SU-DHL-6 (cell line): ENCODE measurements around the gene DUSP12.

ENCODE experiments used
- EZH2phosphoT487 ChIP-seq: fragments of 200-600 bp; sonication (generic), shearing (Covaris generic); conservative IDR thresholded peaks from 2 replicates; pipeline ENCODE4 v1.6.1; 2018; ENCODE audit warnings: mild to moderate bottlenecking, antibody characterized with exemption, low read length, moderate library complexity, mixed read lengths
- TF ChIP-seq, protein P1 (sequence below): fragments of 200-600 bp; sonication (generic); IDR thresholded peaks from one replicate; pipeline ENCODE4 v1.5.1; 2017; ENCODE audit warnings: antibody characterized with exemption, mild to moderate bottlenecking, low read length, moderate library complexity; ENCODE audit not compliant: insufficient read depth, poor library complexity, severe bottlenecking

DNA sequence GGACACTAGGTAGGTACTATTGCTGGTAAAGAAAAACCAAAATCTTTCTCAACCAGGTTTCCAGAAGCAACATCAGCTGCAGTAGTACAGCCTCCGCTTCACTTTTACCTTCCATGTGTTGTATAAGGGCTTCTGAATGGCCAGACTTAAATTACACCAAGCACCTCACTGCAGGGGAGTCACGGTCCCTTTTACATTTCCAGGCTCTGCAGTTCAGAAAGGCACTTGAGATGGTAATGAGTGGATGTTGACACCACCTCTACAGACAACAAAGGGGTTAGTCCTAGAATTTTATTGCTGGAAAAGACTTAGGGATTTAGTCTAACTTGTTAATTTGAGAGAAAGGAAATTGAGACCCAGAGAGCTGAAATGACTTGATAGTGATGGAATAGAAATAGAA lies 12.0 kb upstream of the DUSP12 start:
- TF ChIP-seq, protein P1, sequence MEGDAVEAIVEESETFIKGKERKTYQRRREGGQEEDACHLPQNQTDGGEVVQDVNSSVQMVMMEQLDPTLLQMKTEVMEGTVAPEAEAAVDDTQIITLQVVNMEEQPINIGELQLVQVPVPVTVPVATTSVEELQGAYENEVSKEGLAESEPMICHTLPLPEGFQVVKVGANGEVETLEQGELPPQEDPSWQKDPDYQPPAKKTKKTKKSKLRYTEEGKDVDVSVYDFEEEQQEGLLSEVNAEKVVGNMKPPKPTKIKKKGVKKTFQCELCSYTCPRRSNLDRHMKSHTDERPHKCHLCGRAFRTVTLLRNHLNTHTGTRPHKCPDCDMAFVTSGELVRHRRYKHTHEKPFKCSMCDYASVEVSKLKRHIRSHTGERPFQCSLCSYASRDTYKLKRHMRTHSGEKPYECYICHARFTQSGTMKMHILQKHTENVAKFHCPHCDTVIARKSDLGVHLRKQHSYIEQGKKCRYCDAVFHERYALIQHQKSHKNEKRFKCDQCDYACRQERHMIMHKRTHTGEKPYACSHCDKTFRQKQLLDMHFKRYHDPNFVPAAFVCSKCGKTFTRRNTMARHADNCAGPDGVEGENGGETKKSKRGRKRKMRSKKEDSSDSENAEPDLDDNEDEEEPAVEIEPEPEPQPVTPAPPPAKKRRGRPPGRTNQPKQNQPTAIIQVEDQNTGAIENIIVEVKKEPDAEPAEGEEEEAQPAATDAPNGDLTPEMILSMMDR = no peak
- TF ChIP-seq EZH2phosphoT487 = no peak
